Measurements from ENCODE around the gene MAML3.

- no peak for TF ChIP-seq TAF1 (IDR thresholded peaks at IDR 0.05; ENCODE audit: borderline replicate concordance, insufficient read depth, low read length)
- no peak for TF ChIP-seq POLR2AphosphoS5 (IDR thresholded peaks at IDR 0.05; ENCODE audit: low read depth, low read length)
- TF ChIP-seq SIN3A (IDR thresholded peaks at IDR 0.05; ENCODE audit: borderline replicate concordance, insufficient read depth, low read length), result no peak
- TF ChIP-seq, protein P1, sequence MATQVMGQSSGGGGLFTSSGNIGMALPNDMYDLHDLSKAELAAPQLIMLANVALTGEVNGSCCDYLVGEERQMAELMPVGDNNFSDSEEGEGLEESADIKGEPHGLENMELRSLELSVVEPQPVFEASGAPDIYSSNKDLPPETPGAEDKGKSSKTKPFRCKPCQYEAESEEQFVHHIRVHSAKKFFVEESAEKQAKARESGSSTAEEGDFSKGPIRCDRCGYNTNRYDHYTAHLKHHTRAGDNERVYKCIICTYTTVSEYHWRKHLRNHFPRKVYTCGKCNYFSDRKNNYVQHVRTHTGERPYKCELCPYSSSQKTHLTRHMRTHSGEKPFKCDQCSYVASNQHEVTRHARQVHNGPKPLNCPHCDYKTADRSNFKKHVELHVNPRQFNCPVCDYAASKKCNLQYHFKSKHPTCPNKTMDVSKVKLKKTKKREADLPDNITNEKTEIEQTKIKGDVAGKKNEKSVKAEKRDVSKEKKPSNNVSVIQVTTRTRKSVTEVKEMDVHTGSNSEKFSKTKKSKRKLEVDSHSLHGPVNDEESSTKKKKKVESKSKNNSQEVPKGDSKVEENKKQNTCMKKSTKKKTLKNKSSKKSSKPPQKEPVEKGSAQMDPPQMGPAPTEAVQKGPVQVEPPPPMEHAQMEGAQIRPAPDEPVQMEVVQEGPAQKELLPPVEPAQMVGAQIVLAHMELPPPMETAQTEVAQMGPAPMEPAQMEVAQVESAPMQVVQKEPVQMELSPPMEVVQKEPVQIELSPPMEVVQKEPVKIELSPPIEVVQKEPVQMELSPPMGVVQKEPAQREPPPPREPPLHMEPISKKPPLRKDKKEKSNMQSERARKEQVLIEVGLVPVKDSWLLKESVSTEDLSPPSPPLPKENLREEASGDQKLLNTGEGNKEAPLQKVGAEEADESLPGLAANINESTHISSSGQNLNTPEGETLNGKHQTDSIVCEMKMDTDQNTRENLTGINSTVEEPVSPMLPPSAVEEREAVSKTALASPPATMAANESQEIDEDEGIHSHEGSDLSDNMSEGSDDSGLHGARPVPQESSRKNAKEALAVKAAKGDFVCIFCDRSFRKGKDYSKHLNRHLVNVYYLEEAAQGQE (IDR thresholded peaks at IDR 0.05; ENCODE audit: insufficient read depth in 1 of 2, low read depth in 2 of 2, low read length in 2 of 2), result no peak
These were observed 243.9 kb downstream of the MAML3 start for GRCh38 chr4:139910106-139910505.
